ENCODE results near the gene FYN.

FYN gene

DNA sequence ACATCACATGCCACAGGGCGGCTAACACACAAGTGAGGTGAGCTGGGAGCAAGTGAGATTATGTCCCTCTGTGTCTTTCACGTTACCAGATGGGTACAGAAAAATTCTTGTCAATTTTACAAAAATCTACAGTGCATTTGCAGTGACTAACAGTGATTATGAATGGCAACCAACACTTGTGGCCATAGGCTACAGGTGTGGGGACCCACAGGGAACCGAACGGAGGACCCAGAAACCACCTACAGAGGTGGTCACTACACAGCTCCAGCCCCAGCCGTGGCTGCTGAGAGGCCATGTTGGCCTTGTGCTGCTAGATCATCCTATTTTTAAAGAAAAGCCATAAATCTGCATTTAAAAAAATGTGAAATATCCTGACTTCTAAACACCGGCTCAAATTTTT lies 50.2 kb downstream of the FYN start:
- H3K9ac ChIP-seq (ENCODE audit: low read depth, low read length) = no peak overlapping the region
- H3K9me3 ChIP-seq (ENCODE audit: insufficient read depth, low read length, severe bottlenecking) = no peaks in the 10 kb centered on the region
- H3K27ac ChIP-seq (ENCODE audit: low read length) = no peak overlapping the region
- H3K79me2 ChIP-seq (ENCODE audit: insufficient read depth, low read length) = peaks cover 45% of the 10 kb centered on the region
- H3K4me2 ChIP-seq (ENCODE audit: insufficient read depth, low read length) = no peak overlapping the region
- peaks cover 24% of the 10 kb centered on the region for H4K20me1 ChIP-seq (ENCODE audit: insufficient read depth, low read length)
- TF ChIP-seq, protein P1, sequence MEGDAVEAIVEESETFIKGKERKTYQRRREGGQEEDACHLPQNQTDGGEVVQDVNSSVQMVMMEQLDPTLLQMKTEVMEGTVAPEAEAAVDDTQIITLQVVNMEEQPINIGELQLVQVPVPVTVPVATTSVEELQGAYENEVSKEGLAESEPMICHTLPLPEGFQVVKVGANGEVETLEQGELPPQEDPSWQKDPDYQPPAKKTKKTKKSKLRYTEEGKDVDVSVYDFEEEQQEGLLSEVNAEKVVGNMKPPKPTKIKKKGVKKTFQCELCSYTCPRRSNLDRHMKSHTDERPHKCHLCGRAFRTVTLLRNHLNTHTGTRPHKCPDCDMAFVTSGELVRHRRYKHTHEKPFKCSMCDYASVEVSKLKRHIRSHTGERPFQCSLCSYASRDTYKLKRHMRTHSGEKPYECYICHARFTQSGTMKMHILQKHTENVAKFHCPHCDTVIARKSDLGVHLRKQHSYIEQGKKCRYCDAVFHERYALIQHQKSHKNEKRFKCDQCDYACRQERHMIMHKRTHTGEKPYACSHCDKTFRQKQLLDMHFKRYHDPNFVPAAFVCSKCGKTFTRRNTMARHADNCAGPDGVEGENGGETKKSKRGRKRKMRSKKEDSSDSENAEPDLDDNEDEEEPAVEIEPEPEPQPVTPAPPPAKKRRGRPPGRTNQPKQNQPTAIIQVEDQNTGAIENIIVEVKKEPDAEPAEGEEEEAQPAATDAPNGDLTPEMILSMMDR (IDR thresholded peaks at IDR 0.05; ENCODE audit: borderline replicate concordance, extremely low read depth, low read length, poor library complexity, severe bottlenecking) = no peak
- TF ChIP-seq EZH2 (IDR thresholded peaks at IDR 0.05; ENCODE audit: borderline replicate concordance, low read depth, low read length, severe bottlenecking) = no peak
- DNase-seq = no peak
- no peak for ATAC-seq (ENCODE audit: insufficient read depth, low read depth)
- no peaks in the 10 kb centered on the region for H3K27me3 ChIP-seq (ENCODE audit: insufficient read depth, low read length, poor library complexity)
- no peaks in the 10 kb centered on the region for H3K4me1 ChIP-seq (ENCODE audit: insufficient read depth, low read length)
- no peak overlapping the region for H3K4me3 ChIP-seq (ENCODE audit: low read depth in 1 of 2, low read length in 2 of 2)
- H2AFZ ChIP-seq (ENCODE audit: low read depth, low read length) = no peak overlapping the region
- H3K36me3 ChIP-seq (ENCODE audit: insufficient read depth, low read length) = peaks cover 25% of the 10 kb centered on the region; the same call in 1 of the 2 replicates

GRCh38 chr6:111819458-111819857 lies 53.8 kb downstream of the FYN start:
- H3K27ac ChIP-seq (ENCODE audit: low read length) = no peak overlapping the region
- H3K79me2 ChIP-seq (ENCODE audit: insufficient read depth, low read length) = peaks cover 50% of the 10 kb centered on the region
- no peak overlapping the region for H3K9ac ChIP-seq (ENCODE audit: low read depth, low read length)
- H3K4me1 ChIP-seq (ENCODE audit: insufficient read depth, low read length) = no peaks in the 10 kb centered on the region
- no peak overlapping the region for H3K4me2 ChIP-seq (ENCODE audit: insufficient read depth, low read length)
- H3K27me3 ChIP-seq (ENCODE audit: insufficient read depth, low read length, poor library complexity) = no peaks in the 10 kb centered on the region
- TF ChIP-seq, protein P1 (IDR thresholded peaks at IDR 0.05; ENCODE audit: borderline replicate concordance, extremely low read depth, low read length, poor library complexity, severe bottlenecking) = no peak
- no peak for TF ChIP-seq EZH2 (IDR thresholded peaks at IDR 0.05; ENCODE audit: borderline replicate concordance, low read depth, low read length, severe bottlenecking)
- peaks cover 24% of the 10 kb centered on the region; the same call in 1 of the 2 replicates for H3K36me3 ChIP-seq (ENCODE audit: insufficient read depth, low read length)
- H3K9me3 ChIP-seq (ENCODE audit: insufficient read depth, low read length, severe bottlenecking) = no peaks in the 10 kb centered on the region
- ATAC-seq (ENCODE audit: insufficient read depth, low read depth) (no peak), DNase-seq (no peak)
- H4K20me1 ChIP-seq (ENCODE audit: insufficient read depth, low read length) = peaks cover 17% of the 10 kb centered on the region
- no peak overlapping the region for H3K4me3 ChIP-seq (ENCODE audit: low read depth in 1 of 2, low read length in 2 of 2)
- H2AFZ ChIP-seq (ENCODE audit: low read depth, low read length) = no peak overlapping the region

GRCh38 chr6:111818539-111819226 lies 54.6 kb downstream of the FYN start:
- H3K27me3 ChIP-seq (ENCODE audit: insufficient read depth, low read length, poor library complexity) = no peaks in the 10 kb centered on the region
- no peak for DNase-seq
- H3K4me1 ChIP-seq (ENCODE audit: insufficient read depth, low read length) = no peaks in the 10 kb centered on the region
- H3K27ac ChIP-seq (ENCODE audit: low read length) = no peak overlapping the region
- peaks cover 18% of the 10 kb centered on the region for H4K20me1 ChIP-seq (ENCODE audit: insufficient read depth, low read length)
- no peak overlapping the region for H3K4me2 ChIP-seq (ENCODE audit: insufficient read depth, low read length)
- no peaks in the 10 kb centered on the region for H3K9me3 ChIP-seq (ENCODE audit: insufficient read depth, low read length, severe bottlenecking)
- H3K9ac ChIP-seq (ENCODE audit: low read depth, low read length) = no peak overlapping the region
- no peak for TF ChIP-seq EZH2 (IDR thresholded peaks at IDR 0.05; ENCODE audit: borderline replicate concordance, low read depth, low read length, severe bottlenecking)
- TF ChIP-seq, protein P1 (IDR thresholded peaks at IDR 0.05; ENCODE audit: borderline replicate concordance, extremely low read depth, low read length, poor library complexity, severe bottlenecking) = no peak
- H2AFZ ChIP-seq (ENCODE audit: low read depth, low read length) = no peak overlapping the region
- ATAC-seq (ENCODE audit: insufficient read depth, low read depth) = no peak
- H3K4me3 ChIP-seq (ENCODE audit: low read depth in 1 of 2, low read length in 2 of 2) = no peak overlapping the region
- H3K79me2 ChIP-seq (ENCODE audit: insufficient read depth, low read length) = peaks cover 50% of the 10 kb centered on the region
- H3K36me3 ChIP-seq (ENCODE audit: insufficient read depth, low read length) = peaks cover 28% of the 10 kb centered on the region
